Keratinocyte (primary cell): Measurements from ENCODE around the gene BHLHE40.

ENCODE experiments used
- EZH2 ChIP-seq: IDR thresholded peaks from one replicate; pipeline ENCODE4 v1.6.1; 2012; ENCODE audit warnings: inconsistent platforms, mild to moderate bottlenecking, low read length, moderate library complexity
- TF ChIP-seq, protein P1 (sequence below), 3 experiments: IDR thresholded peaks in 1 of 3; conservative IDR thresholded peaks in 1 of 3; optimal IDR thresholded peaks in 1 of 3; 2 replicates in 2 of 3; 3 replicates in 1 of 3; pipeline versions ENCODE3 to v1.5.1; 2011; ENCODE audit warnings: low read length in 3 of 3, mild to moderate bottlenecking in 3 of 3, moderate library complexity in 2 of 3, control low read depth in 1 of 3, inconsistent platforms in 1 of 3; ENCODE audit not compliant: insufficient read depth in 2 of 3; ENCODE audit errors: extremely low read depth in 1 of 3

DNA sequence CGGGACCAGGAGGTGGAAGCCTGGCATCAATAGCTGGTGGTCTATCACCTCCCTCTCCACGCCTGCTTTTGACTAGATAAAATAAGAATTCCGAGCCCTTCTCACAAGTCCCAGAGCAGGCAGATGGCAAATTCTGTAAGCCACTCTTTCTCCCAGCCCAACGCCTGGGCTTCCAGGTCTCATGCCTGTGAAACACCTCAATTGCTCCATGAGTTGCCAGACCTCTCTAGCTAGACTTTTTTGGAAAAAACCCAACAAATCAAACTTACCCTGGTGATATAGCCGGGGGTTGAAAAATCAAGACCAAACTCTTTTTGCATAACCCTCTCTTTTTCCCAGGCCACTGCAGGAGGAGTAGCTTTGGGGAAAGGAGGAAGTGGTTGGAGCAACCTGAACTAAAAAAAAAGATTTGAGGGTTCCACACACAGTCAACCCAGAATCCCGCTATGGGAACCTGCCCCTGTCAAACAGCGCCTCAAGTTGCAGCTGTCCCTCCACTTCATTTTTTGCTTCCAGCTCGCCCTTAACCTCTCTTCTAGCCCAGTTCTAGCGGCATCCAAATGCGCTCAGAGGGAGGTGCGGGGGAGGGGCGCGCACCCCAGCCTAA is 7.0 kb downstream of the BHLHE40 start:
- TF ChIP-seq, protein P1, sequence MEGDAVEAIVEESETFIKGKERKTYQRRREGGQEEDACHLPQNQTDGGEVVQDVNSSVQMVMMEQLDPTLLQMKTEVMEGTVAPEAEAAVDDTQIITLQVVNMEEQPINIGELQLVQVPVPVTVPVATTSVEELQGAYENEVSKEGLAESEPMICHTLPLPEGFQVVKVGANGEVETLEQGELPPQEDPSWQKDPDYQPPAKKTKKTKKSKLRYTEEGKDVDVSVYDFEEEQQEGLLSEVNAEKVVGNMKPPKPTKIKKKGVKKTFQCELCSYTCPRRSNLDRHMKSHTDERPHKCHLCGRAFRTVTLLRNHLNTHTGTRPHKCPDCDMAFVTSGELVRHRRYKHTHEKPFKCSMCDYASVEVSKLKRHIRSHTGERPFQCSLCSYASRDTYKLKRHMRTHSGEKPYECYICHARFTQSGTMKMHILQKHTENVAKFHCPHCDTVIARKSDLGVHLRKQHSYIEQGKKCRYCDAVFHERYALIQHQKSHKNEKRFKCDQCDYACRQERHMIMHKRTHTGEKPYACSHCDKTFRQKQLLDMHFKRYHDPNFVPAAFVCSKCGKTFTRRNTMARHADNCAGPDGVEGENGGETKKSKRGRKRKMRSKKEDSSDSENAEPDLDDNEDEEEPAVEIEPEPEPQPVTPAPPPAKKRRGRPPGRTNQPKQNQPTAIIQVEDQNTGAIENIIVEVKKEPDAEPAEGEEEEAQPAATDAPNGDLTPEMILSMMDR (optimal IDR thresholded peaks at IDR 0.05 in 1 of 3, IDR thresholded peaks at IDR 0.05 in 1 of 3, conservative IDR thresholded peaks at IDR 0.05 in 1 of 3; ENCODE audit: extremely low read depth in 1 of 3, insufficient read depth in 2 of 3, low read length in 3 of 3), result no peak
- no peak for TF ChIP-seq EZH2
